ENCODE results near the gene AKIRIN1.

AKIRIN1 gene

DNA sequence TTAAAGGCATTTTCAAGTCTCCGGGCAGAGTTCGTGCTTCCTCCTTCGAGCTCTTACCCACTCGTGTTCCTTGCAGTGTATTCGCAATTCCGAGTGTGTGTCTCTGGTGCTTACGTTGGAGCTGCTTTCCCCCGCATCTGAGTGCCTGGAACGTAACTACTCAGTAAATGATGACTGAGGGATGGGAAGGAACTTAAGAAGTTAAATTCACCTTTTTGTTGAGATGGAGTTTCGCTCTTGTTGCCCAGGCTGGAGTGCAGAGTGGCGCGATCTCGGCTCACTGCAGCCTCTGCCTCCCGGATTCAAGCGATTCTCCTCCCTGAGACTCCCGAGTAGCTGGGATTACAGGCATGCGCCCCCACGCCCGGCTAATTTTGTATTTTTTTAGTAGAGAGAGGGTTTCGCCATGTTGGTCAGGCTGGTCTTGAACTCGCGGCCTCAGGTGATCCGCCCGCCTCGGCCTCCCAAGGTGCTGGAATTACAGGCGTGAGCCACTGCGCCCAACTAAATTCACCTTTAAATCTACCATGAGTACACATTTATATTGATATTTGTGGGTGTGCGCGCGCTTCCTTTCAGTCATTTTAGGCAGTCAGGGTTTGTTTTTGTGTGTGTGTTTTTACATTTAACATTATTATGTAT is 35.9 kb downstream of the AKIRIN1 start:
- H3K4me1 ChIP-seq (ENCODE audit: control insufficient read depth in 1 of 2, insufficient read depth in 1 of 2, low read depth in 1 of 2, low read length in 1 of 2): peaks cover 12 to 13% of the 10 kb centered on the region in 2 experiments
- H3K27ac ChIP-seq: peak overlapping the region; percentile 81
- H3K27me3 ChIP-seq: no peaks in the 10 kb centered on the region
- no peaks in the 10 kb centered on the region for H3K9me3 ChIP-seq
- H3K4me3 ChIP-seq (ENCODE audit: low read depth in 1 of 2, low read length in 1 of 2): peak overlapping the region; percentile 74 to 88
- TF ChIP-seq, protein P1, sequence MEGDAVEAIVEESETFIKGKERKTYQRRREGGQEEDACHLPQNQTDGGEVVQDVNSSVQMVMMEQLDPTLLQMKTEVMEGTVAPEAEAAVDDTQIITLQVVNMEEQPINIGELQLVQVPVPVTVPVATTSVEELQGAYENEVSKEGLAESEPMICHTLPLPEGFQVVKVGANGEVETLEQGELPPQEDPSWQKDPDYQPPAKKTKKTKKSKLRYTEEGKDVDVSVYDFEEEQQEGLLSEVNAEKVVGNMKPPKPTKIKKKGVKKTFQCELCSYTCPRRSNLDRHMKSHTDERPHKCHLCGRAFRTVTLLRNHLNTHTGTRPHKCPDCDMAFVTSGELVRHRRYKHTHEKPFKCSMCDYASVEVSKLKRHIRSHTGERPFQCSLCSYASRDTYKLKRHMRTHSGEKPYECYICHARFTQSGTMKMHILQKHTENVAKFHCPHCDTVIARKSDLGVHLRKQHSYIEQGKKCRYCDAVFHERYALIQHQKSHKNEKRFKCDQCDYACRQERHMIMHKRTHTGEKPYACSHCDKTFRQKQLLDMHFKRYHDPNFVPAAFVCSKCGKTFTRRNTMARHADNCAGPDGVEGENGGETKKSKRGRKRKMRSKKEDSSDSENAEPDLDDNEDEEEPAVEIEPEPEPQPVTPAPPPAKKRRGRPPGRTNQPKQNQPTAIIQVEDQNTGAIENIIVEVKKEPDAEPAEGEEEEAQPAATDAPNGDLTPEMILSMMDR (IDR thresholded peaks at IDR 0.05): no peak
- H3K36me3 ChIP-seq: peaks cover 26% of the 10 kb centered on the region

DNA sequence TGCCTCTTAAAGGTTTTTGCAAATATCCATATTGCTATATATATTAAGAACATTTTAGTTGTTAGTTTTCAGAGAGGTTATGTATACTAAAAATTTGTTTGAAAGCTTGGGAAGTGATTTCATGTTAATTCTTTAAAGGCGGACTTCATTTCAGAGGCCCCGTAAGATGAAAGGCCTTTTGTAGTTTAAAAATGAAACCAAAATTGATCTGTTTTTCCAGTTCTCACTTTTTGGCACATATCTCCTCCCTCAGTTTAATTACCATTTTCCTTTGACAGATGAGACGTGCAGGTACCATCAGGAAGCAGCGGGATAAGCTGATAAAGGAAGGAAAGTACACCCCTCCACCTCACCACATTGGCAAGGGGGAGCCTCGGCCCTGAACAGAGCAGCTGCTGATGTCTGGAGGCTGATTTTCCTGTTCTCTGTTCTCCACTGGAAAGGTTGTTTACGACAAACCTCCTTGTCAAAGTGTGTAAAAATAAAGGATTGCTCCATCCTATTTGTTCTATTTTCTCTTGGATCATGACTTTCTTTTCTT is 43.1 kb downstream of the AKIRIN1 start:
- H3K36me3 ChIP-seq: peaks cover 63% of the 10 kb centered on the region
- no peaks in the 10 kb centered on the region for H3K9me3 ChIP-seq
- TF ChIP-seq, protein P1 (IDR thresholded peaks at IDR 0.05): no peak
- H3K4me3 ChIP-seq (ENCODE audit: low read depth in 1 of 2, low read length in 1 of 2): no peak overlapping the region
- no peaks in the 10 kb centered on the region for H3K27me3 ChIP-seq
- H3K4me1 ChIP-seq (ENCODE audit: control insufficient read depth in 1 of 2, insufficient read depth in 1 of 2, low read depth in 1 of 2, low read length in 1 of 2): no peaks in the 10 kb centered on the region
- H3K27ac ChIP-seq: no peak overlapping the region

DNA sequence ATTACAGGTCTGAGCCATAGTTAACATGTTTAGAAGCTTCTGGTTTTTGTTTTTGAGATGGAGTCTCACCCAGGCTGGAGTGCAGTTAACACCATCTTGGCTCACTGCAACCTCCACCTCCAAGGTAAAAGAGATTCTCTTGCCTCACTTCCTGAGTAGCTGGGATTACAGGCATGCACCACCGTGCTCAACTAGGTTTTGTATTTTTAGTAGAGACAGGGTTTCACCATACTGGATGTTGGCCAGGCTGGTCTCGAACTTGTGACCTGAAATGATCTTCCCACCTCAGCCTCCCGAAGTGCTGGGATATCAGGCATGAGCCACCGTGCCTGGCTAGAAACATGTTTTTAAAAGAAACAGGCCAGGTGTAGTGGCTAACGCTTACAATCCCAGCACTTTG is 45.6 kb downstream of the AKIRIN1 start:
- Histone ChIP-seq H3K4me3 (ENCODE audit: low read depth in 1 of 2, low read length in 1 of 2) (no peak overlapping the region), H3K27ac (no peak overlapping the region), H3K9me3 (no peaks in the 10 kb centered on the region), H3K4me1 (ENCODE audit: control insufficient read depth in 1 of 2, insufficient read depth in 1 of 2, low read depth in 1 of 2, low read length in 1 of 2) (no peaks in the 10 kb centered on the region), H3K27me3 (no peaks in the 10 kb centered on the region), H3K36me3 (peaks cover 48% of the 10 kb centered on the region)
- TF ChIP-seq, protein P1 (IDR thresholded peaks at IDR 0.05): no peak

DNA sequence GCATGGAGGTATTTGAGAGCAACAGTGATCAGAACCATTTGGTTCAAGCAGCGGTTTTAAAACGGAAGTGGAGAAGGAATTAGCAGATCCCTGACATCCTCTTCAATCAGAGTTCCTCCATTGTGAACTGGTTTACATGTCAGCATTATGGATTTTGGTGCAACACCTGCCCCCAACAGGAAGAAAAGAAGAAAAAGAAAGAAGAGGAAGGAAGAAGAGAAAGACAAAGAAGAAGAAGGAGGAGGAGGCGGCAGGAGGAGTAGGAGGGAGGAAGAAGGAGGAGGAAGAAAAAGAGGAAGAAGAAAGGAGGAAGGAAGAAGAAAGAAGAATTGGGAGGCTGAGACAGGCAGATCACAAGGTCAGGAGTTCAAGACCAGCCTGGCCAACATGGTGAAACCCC is 52.4 kb downstream of the AKIRIN1 start:
- Histone ChIP-seq H3K4me3 (ENCODE audit: low read depth in 1 of 2, low read length in 1 of 2) (no peak overlapping the region), H3K27me3 (no peaks in the 10 kb centered on the region), H3K36me3 (peaks cover 6% of the 10 kb centered on the region), H3K9me3 (no peaks in the 10 kb centered on the region), H3K27ac (peak overlapping the region; percentile 82), H3K4me1 (ENCODE audit: control insufficient read depth in 1 of 2, insufficient read depth in 1 of 2, low read depth in 1 of 2, low read length in 1 of 2) (peaks cover 6 to 7% of the 10 kb centered on the region in 2 experiments)
- TF ChIP-seq, protein P1 (IDR thresholded peaks at IDR 0.05): no peak

DNA sequence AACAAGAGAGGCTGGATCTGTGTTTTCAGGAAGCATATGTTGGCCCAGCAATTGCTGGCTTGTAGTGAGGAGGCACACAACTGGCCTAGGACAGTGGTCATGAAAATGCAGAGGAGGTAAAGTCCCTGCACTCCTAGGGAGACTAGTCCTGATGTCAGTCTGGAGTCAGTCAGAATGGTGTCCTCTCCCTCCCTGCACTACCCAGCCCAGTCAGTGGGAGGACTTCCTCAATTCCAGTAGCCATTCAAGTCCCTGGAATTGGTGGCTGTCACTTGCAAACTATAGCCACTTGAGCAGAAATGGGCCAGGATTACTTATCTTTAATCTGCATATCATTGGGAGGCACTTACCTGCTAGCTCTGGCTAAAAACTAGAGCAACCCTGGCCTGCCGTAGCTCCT is 53.7 kb downstream of the AKIRIN1 start:
- H3K27me3 ChIP-seq: no peaks in the 10 kb centered on the region
- H3K4me1 ChIP-seq (ENCODE audit: control insufficient read depth in 1 of 2, insufficient read depth in 1 of 2, low read depth in 1 of 2, low read length in 1 of 2): peaks cover 6 to 7% of the 10 kb centered on the region in 2 experiments
- H3K4me3 ChIP-seq (ENCODE audit: low read depth in 1 of 2, low read length in 1 of 2): no peak overlapping the region
- TF ChIP-seq, protein P1 (IDR thresholded peaks at IDR 0.05): no peak
- H3K9me3 ChIP-seq: no peaks in the 10 kb centered on the region
- peaks cover 6% of the 10 kb centered on the region for H3K36me3 ChIP-seq
- H3K27ac ChIP-seq: peak overlapping the region; percentile 82

Data from neutrophil (primary cell).